HUES6 (cell line): ENCODE measurements around the gene NEUROG3.
A peak's percentile ranks its signal among the peaks of the same experiment; 100 is the strongest.

Experiments used
- H3K27ac ChIP-seq: 2 replicates; pipeline ENCODE4 v1.7.0; 2013; ENCODE audit warnings: low read depth, mild to moderate bottlenecking, low read length, inconsistent platforms
- H3K27me3 ChIP-seq: 2 replicates; pipeline ENCODE4 v1.6.1; 2013; ENCODE audit warnings: low read length; ENCODE audit not compliant: control insufficient read depth, insufficient read depth
- H3K36me3 ChIP-seq: 2 replicates; pipeline ENCODE4 v1.6.1; 2013; ENCODE audit warnings: low read length; ENCODE audit not compliant: control insufficient read depth, insufficient read depth
- H3K4me1 ChIP-seq: 2 replicates; pipeline ENCODE4 v1.6.1; 2013; ENCODE audit warnings: low read length; ENCODE audit not compliant: control insufficient read depth, insufficient read depth
- H3K4me3 ChIP-seq: 2 replicates; pipeline ENCODE4 v1.5.1; 2013; ENCODE audit warnings: low read depth, low read length
- H3K9ac ChIP-seq: one replicate; pipeline ENCODE4 v1.6.1; 2013; ENCODE audit warnings: mild to moderate bottlenecking, low read length
- H3K9me3 ChIP-seq: 2 replicates; pipeline ENCODE4 v1.6.1; 2013; ENCODE audit warnings: low read depth, low read length; ENCODE audit not compliant: control insufficient read depth, insufficient read depth

The NEUROG3 gene

GRCh38 chr10:69583106-69583505, 9.9 kb upstream of the NEUROG3 start:
- Histone ChIP-seq H3K4me3 (no peak overlapping the region), H3K9me3 (no peaks in the 10 kb centered on the region; the same call in 1 of the 2 replicates), H3K36me3 (no peaks in the 10 kb centered on the region), H3K27ac (no peak overlapping the region), H3K27me3 (peaks cover 97% of the 10 kb centered on the region), H3K4me1 (peaks cover 8% of the 10 kb centered on the region), H3K9ac (no peak overlapping the region)

- no peaks in the 10 kb centered on the region for H3K9me3 ChIP-seq
- H3K4me3 ChIP-seq, result no peak overlapping the region
- H3K4me1 ChIP-seq, result peaks cover 23% of the 10 kb centered on the region
- no peaks in the 10 kb centered on the region for H3K36me3 ChIP-seq
- H3K9ac ChIP-seq, result no peak overlapping the region
- no peak overlapping the region for H3K27ac ChIP-seq
- H3K27me3 ChIP-seq, result peaks cover 100% of the 10 kb centered on the region
Observed at GRCh38 chr10:69580435-69580834, 7.2 kb upstream of the NEUROG3 start.

GRCh38 chr10:69579464-69580060, 6.3 kb upstream of the NEUROG3 start:
- no peaks in the 10 kb centered on the region for H3K9me3 ChIP-seq
- no peak overlapping the region for H3K4me3 ChIP-seq
- no peak overlapping the region for H3K9ac ChIP-seq
- H3K36me3 ChIP-seq, result no peaks in the 10 kb centered on the region
- no peak overlapping the region for H3K27ac ChIP-seq
- peaks cover 100% of the 10 kb centered on the region for H3K27me3 ChIP-seq
- peaks cover 30% of the 10 kb centered on the region for H3K4me1 ChIP-seq

- Histone ChIP-seq H3K36me3 (no peaks in the 10 kb centered on the region), H3K4me3 (peak overlapping the region; percentile 48), H3K9ac (no peak overlapping the region), H3K9me3 (no peaks in the 10 kb centered on the region), H3K27me3 (peaks cover 100% of the 10 kb centered on the region), H3K4me1 (peaks cover 39% of the 10 kb centered on the region), H3K27ac (no peak overlapping the region)
Observed at GRCh38 chr10:69578508-69578991, 5.3 kb upstream of the NEUROG3 start.

GRCh38 chr10:69577268-69578232, 4.3 kb upstream of the NEUROG3 start:
- no peaks in the 10 kb centered on the region for H3K36me3 ChIP-seq
- peak overlapping the region; percentile 49 for H3K4me3 ChIP-seq
- H3K9ac ChIP-seq, result no peak overlapping the region
- H3K27me3 ChIP-seq, result peaks cover 100% of the 10 kb centered on the region
- H3K9me3 ChIP-seq, result no peaks in the 10 kb centered on the region
- no peak overlapping the region for H3K27ac ChIP-seq
- H3K4me1 ChIP-seq, result peaks cover 47% of the 10 kb centered on the region

- Histone ChIP-seq H3K36me3 (no peaks in the 10 kb centered on the region), H3K9ac (no peak overlapping the region), H3K4me1 (peaks cover 57% of the 10 kb centered on the region), H3K27ac (no peak overlapping the region), H3K27me3 (peaks cover 100% of the 10 kb centered on the region), H3K9me3 (no peaks in the 10 kb centered on the region), H3K4me3 (peak overlapping the region; percentile 49)
Observed at GRCh38 chr10:69576334-69577011, 3.3 kb upstream of the NEUROG3 start.

- peak overlapping the region; percentile 55 for H3K4me3 ChIP-seq
Observed at GRCh38 chr10:69575164-69575722, 2.0 kb upstream of the NEUROG3 start.

GRCh38 chr10:69574571-69574978, 1.4 kb upstream of the NEUROG3 start:
- Histone ChIP-seq H3K9me3 (no peaks in the 10 kb centered on the region), H3K4me1 (peaks cover 76% of the 10 kb centered on the region), H3K27me3 (peaks cover 100% of the 10 kb centered on the region), H3K4me3 (peak overlapping the region; percentile 55), H3K36me3 (no peaks in the 10 kb centered on the region), H3K27ac (no peak overlapping the region), H3K9ac (no peak overlapping the region)

More at GRCh38 chr10:69575164-69575722, 2.0 kb upstream of the NEUROG3 start:
- H3K36me3 ChIP-seq, result no peaks in the 10 kb centered on the region
- H3K4me1 ChIP-seq, result peaks cover 69% of the 10 kb centered on the region
- no peaks in the 10 kb centered on the region for H3K9me3 ChIP-seq
- H3K9ac ChIP-seq, result no peak overlapping the region
- peaks cover 100% of the 10 kb centered on the region for H3K27me3 ChIP-seq
- no peak overlapping the region for H3K27ac ChIP-seq

GRCh38 chr10:69572159-69573055, 815 bp downstream of the NEUROG3 start:
- H3K36me3 ChIP-seq, result no peaks in the 10 kb centered on the region
- peaks cover 100% of the 10 kb centered on the region for H3K27me3 ChIP-seq
- H3K4me3 ChIP-seq, result peak overlapping the region; percentile 55
- H3K9me3 ChIP-seq, result no peaks in the 10 kb centered on the region
- H3K9ac ChIP-seq, result no peak overlapping the region
- H3K4me1 ChIP-seq, result peaks cover 83% of the 10 kb centered on the region
- H3K27ac ChIP-seq, result no peak overlapping the region

- no peak overlapping the region for H3K27ac ChIP-seq
- H3K4me3 ChIP-seq, result peak overlapping the region; percentile 55
- H3K9ac ChIP-seq, result peak overlapping the region; percentile 22
- no peaks in the 10 kb centered on the region for H3K9me3 ChIP-seq
- H3K4me1 ChIP-seq, result peaks cover 76% of the 10 kb centered on the region
- no peaks in the 10 kb centered on the region for H3K36me3 ChIP-seq
- peaks cover 100% of the 10 kb centered on the region for H3K27me3 ChIP-seq
Observed at GRCh38 chr10:69571618-69572158, 1.5 kb downstream of the NEUROG3 start.
